ENCODE data around the gene BCAS3.
"Not testable (repeated sequence)": the region's sequence is repeated elsewhere in the genome, so short reads cannot be mapped to it uniquely, and the experiment has no call there.

The BCAS3 gene

DNA sequence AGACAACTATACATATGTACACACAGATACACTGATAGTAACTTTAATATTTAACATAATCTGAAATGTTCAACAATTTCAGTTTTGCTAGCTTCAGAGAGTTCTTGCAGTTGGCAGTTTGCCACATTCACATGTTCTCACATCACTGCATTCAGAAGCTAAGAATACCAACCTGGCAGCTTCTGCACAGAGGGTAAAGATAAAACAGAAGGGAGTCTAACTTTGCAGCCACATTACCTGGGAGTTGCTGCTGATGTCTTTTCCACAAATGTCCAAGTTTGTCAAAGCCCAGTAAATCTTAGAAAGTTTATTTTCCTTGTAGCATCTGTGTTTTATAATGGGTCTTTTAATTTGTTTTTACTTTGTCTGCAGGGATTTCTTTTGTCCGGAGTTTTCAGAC lies 332.0 kb downstream of the BCAS3 start:
- WGBS, 2 experiments (ENCODE audit: insufficient coverage in 2 of 2): no CpG with 5 or more reads among the region's 1 CpG
- Histone ChIP-seq H3K4me3 (ENCODE audit: extremely low read depth, insufficient read depth, low read length, poor library complexity, severe bottlenecking) (no peak overlapping the region), H3K9me3 (ENCODE audit: control insufficient read depth, low read length) (no peaks in the 10 kb centered on the region), H3K27ac (ENCODE audit: low read depth, low read length, severe bottlenecking) (no peak overlapping the region), H3K36me3 (ENCODE audit: control insufficient read depth, insufficient read depth, low read length) (no peaks in the 10 kb centered on the region), H3K4me1 (ENCODE audit: control insufficient read depth, insufficient read depth, low read length, poor library complexity, severe bottlenecking) (no peaks in the 10 kb centered on the region)

DNA sequence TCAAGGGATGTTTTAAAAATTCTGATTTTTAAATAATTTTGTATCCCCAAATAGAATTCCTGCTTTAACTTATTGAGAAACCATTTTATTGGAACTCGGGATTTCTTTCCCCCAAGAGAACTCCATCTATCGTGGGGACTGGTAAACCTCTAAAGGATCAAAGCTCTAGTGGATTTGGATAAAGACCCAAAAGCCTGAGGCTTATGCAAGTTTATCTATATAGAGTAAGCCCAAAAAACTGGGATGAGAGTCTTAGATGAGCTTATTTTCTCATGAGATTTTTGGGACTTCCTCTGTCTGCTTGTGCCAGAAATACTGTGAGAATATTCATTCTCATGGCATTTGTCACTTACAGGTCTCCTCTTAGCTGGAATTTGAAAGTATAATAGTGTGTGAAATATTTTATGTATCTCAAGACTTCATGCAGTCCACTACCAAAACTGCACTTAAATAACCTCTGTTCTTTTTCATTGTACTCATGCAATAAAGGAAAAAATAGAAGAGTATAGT lies 333.1 kb downstream of the BCAS3 start:
- Histone ChIP-seq H3K4me3 (ENCODE audit: extremely low read depth, insufficient read depth, low read length, poor library complexity, severe bottlenecking) (no peak overlapping the region), H3K36me3 (ENCODE audit: control insufficient read depth, insufficient read depth, low read length) (no peaks in the 10 kb centered on the region), H3K9me3 (ENCODE audit: control insufficient read depth, low read length) (no peaks in the 10 kb centered on the region), H3K4me1 (ENCODE audit: control insufficient read depth, insufficient read depth, low read length, poor library complexity, severe bottlenecking) (no peaks in the 10 kb centered on the region), H3K27ac (ENCODE audit: low read depth, low read length, severe bottlenecking) (no peak overlapping the region)
- no CpG with 5 or more reads among the region's 2 CpGs for WGBS, 2 experiments (ENCODE audit: insufficient coverage in 2 of 2)

DNA sequence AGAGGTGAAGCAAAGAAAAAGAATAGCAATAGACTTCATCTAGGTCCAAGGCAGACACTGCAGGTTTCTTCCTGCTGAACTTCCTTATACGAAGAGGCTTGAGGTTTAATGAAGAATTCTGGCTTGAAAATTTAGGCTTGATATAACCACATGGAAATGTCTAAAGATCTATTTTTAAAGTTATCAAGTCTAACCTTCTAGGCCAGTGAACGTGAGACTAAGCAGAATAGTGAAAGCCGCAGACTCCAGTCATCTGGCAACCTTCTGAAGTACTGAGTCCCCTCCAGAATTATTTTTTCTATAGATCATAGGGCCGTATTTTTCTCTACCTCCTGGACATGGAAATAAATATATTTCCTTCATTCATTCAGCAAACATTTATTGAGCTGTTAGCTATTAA lies 333.6 kb downstream of the BCAS3 start:
- no peaks in the 10 kb centered on the region for H3K9me3 ChIP-seq (ENCODE audit: control insufficient read depth, low read length)
- no peak overlapping the region for H3K27ac ChIP-seq (ENCODE audit: low read depth, low read length, severe bottlenecking)
- H3K4me1 ChIP-seq (ENCODE audit: control insufficient read depth, insufficient read depth, low read length, poor library complexity, severe bottlenecking): no peaks in the 10 kb centered on the region
- 96 to 100% methylated on average over 2 to 3 of the region's 4 CpGs for WGBS, 2 experiments (ENCODE audit: insufficient coverage in 2 of 2)
- no peaks in the 10 kb centered on the region for H3K36me3 ChIP-seq (ENCODE audit: control insufficient read depth, insufficient read depth, low read length)
- no peak overlapping the region for H3K4me3 ChIP-seq (ENCODE audit: extremely low read depth, insufficient read depth, low read length, poor library complexity, severe bottlenecking)

DNA sequence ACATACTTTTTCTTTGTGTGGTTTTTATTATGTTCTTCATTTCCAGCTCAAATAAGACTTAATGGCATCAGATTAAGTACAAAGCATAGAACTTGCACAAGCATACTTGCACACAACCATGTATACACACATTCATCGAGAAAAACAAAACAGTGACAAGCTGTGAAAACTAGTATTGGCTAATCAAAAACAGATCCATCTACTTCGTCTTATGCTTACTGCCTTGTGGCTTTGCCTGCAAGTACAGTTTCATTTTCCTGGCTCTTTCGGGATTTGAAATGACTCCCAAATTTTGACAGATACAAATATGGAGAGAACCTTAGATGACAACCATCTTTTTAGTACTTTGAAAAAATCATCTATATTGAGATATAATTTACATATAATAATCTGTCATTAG lies 338.3 kb downstream of the BCAS3 start:
- WGBS, 2 experiments (ENCODE audit: insufficient coverage in 2 of 2): 83 to 100% methylated on average over 1 to 2 of the region's 3 CpGs
- no peak overlapping the region for H3K4me3 ChIP-seq (ENCODE audit: extremely low read depth, insufficient read depth, low read length, poor library complexity, severe bottlenecking)
- H3K36me3 ChIP-seq (ENCODE audit: control insufficient read depth, insufficient read depth, low read length): no peaks in the 10 kb centered on the region
- no peaks in the 10 kb centered on the region for H3K9me3 ChIP-seq (ENCODE audit: control insufficient read depth, low read length)
- H3K27ac ChIP-seq (ENCODE audit: low read depth, low read length, severe bottlenecking): no peak overlapping the region
- no peaks in the 10 kb centered on the region for H3K4me1 ChIP-seq (ENCODE audit: control insufficient read depth, insufficient read depth, low read length, poor library complexity, severe bottlenecking)

DNA sequence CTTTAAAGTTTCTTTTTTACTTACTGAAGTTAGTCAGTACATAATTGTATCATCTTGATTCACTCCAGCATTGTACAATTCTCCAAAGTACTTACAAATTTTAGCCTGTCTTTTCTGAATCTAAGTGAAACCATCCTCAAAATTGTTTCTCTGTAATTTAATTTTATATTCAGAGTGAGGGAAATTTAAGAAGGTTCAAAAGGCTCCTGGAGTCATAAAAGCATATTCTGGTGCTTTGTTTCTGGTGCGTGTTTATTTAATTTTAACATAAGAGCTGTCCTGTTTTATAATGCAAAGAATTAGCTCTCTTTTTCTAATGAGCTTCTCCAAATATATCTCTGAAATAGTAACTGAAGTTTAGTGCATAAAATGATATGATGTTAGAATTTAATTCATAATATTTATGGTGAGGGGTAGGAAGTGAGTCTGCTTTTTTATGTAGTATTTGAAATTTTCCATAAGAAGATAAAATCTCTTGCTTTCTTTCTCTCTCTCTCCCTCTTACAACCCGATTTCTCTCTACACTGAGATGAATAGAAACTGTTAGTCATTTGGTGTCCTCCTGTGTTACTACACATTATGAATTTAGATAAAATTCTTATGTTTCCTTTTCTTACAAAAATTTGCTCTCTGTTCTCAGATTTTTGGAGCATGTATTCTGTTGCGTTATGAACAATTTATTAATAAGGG lies 339.8 kb downstream of the BCAS3 start:
- Histone ChIP-seq H3K9me3 (ENCODE audit: control insufficient read depth, low read length) (no peaks in the 10 kb centered on the region), H3K4me3 (ENCODE audit: extremely low read depth, insufficient read depth, low read length, poor library complexity, severe bottlenecking) (no peak overlapping the region), H3K36me3 (ENCODE audit: control insufficient read depth, insufficient read depth, low read length) (no peaks in the 10 kb centered on the region), H3K4me1 (ENCODE audit: control insufficient read depth, insufficient read depth, low read length, poor library complexity, severe bottlenecking) (no peaks in the 10 kb centered on the region), H3K27ac (ENCODE audit: low read depth, low read length, severe bottlenecking) (no peak overlapping the region)
- no CpG with 5 or more reads among the region's 3 CpGs for WGBS, 2 experiments (ENCODE audit: insufficient coverage in 2 of 2)

DNA sequence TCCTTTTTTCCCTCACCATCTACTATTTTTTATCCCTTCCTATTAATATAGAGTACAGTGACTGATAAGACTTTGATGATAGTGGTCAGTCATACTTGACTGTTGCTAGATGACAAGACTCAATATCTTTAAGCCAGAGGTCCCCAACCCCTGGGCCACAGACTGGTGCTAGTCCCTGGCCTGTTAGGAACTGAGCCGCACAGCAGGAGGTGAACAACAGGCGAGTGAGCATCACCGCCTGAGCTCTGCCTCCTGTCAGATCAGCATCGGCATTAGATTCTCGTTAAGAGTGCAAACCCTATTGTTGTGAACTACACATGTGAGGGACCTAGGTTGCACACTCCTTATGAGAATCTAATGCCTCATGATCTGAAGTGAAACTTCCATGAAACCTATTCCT lies 341.3 kb downstream of the BCAS3 start:
- Histone ChIP-seq H3K36me3 (ENCODE audit: control insufficient read depth, insufficient read depth, low read length) (no peaks in the 10 kb centered on the region), H3K4me3 (ENCODE audit: extremely low read depth, insufficient read depth, low read length, poor library complexity, severe bottlenecking) (no peak overlapping the region), H3K27ac (ENCODE audit: low read depth, low read length, severe bottlenecking) (no peak overlapping the region), H3K4me1 (ENCODE audit: control insufficient read depth, insufficient read depth, low read length, poor library complexity, severe bottlenecking) (no peaks in the 10 kb centered on the region), H3K9me3 (ENCODE audit: control insufficient read depth, low read length) (no peaks in the 10 kb centered on the region)
- whole genome bisulfite sequencing, 2 experiments (ENCODE audit: insufficient coverage in 2 of 2): 90% methylated on average over 5 of the region's 5 CpGs

DNA sequence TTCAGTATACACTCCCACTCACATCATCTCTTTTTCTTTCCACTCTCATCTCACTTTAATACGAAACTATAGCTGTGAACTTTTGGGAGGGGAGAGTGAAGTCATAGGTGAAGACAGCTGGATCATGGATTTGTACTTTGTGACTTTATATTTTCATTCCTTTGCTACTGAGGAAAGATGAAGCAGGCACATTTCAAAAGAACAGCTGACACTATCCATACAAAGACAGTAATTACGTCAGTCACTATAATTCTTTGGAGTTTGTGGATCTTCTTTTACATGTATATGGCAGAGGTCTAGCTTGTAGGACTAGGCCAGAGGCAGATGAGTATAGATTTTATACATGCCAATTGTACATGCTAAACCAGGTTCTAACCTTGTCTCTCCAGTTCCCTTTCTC lies 346.3 kb downstream of the BCAS3 start:
- no peaks in the 10 kb centered on the region for H3K36me3 ChIP-seq (ENCODE audit: control insufficient read depth, insufficient read depth, low read length)
- no CpG with 5 or more reads among the region's 2 CpGs for WGBS, 2 experiments (ENCODE audit: insufficient coverage in 2 of 2)
- no peaks in the 10 kb centered on the region for H3K9me3 ChIP-seq (ENCODE audit: control insufficient read depth, low read length)
- H3K4me1 ChIP-seq (ENCODE audit: control insufficient read depth, insufficient read depth, low read length, poor library complexity, severe bottlenecking): no peaks in the 10 kb centered on the region
- no peak overlapping the region for H3K27ac ChIP-seq (ENCODE audit: low read depth, low read length, severe bottlenecking)
- H3K4me3 ChIP-seq (ENCODE audit: extremely low read depth, insufficient read depth, low read length, poor library complexity, severe bottlenecking): no peak overlapping the region

DNA sequence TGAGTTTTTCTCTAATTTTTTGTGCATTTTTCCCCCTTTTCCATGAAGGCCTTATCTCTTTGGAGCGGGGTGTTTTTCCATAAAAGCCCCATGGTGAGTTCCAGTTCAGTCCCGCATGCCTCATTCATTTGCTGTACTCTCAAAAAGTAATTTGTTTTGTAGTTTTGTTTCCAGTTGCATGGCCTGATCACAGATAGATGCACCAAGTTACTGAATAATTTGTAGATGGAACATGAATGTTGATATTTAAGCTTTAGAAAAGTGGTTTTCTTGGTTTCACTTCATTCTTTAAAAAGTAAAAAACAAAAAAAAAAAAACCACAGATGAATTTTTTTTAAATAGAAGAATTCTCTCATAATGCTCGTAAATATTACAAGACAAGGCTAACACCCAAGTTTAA lies 349.2 kb downstream of the BCAS3 start:
- no CpG with 5 or more reads among the region's 3 CpGs for WGBS, 2 experiments (ENCODE audit: insufficient coverage in 2 of 2)
- no peaks in the 10 kb centered on the region for H3K9me3 ChIP-seq (ENCODE audit: control insufficient read depth, low read length)

DNA sequence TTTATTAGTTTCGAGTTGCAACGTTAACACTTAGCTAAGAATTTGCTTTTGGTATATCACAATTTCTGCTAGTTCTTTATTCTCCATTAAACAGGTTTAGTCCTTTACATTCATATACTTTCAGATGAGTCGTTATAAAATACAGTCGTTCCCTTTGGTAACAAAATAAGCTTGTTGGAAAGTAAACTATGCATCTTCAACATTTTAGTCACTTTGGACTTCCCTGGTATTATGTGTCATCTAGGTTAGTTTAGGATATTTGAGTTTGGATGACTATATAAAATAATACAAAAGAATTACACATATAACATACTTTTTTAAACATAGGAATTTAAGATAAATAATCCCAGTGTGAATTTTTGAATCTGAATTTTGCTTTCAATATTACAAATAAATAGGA lies 351.5 kb downstream of the BCAS3 start:
- Histone ChIP-seq H3K9me3 (ENCODE audit: control insufficient read depth, low read length) (no peaks in the 10 kb centered on the region), H3K4me3 (ENCODE audit: extremely low read depth, insufficient read depth, low read length, poor library complexity, severe bottlenecking) (no peak overlapping the region), H3K36me3 (ENCODE audit: control insufficient read depth, insufficient read depth, low read length) (no peaks in the 10 kb centered on the region), H3K27ac (ENCODE audit: low read depth, low read length, severe bottlenecking) (no peak overlapping the region), H3K4me1 (ENCODE audit: control insufficient read depth, insufficient read depth, low read length, poor library complexity, severe bottlenecking) (no peaks in the 10 kb centered on the region)
- no CpG with 5 or more reads among the region's 4 CpGs for WGBS, 2 experiments (ENCODE audit: insufficient coverage in 2 of 2)

More for the DNA sequence above, 349.2 kb downstream of the BCAS3 start:
- H3K27ac ChIP-seq (ENCODE audit: low read depth, low read length, severe bottlenecking): no peak overlapping the region
- H3K36me3 ChIP-seq (ENCODE audit: control insufficient read depth, insufficient read depth, low read length): no peaks in the 10 kb centered on the region
- H3K4me3 ChIP-seq (ENCODE audit: extremely low read depth, insufficient read depth, low read length, poor library complexity, severe bottlenecking): no peak overlapping the region
- no peaks in the 10 kb centered on the region for H3K4me1 ChIP-seq (ENCODE audit: control insufficient read depth, insufficient read depth, low read length, poor library complexity, severe bottlenecking)

DNA sequence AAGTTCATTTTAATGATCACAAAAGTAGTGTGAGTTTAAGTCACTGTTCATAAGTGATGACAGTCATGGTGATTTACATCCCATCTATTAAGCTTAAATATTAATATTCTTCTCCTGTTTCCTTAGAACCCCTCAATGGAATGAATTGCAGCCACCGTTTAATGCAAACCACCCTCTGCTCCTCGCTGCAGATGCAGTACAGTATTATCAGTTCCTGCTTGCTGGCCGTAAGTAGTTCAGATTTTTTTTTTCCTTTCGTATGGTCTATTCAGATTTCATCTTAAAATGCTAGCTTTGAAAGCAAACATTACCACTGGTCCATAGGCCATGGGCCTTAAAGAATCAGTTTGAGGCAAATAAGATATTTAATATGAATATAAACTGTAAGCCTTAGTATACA lies 363.0 kb downstream of the BCAS3 start:
- H3K4me3 ChIP-seq (ENCODE audit: extremely low read depth, insufficient read depth, low read length, poor library complexity, severe bottlenecking): no peak overlapping the region

DNA sequence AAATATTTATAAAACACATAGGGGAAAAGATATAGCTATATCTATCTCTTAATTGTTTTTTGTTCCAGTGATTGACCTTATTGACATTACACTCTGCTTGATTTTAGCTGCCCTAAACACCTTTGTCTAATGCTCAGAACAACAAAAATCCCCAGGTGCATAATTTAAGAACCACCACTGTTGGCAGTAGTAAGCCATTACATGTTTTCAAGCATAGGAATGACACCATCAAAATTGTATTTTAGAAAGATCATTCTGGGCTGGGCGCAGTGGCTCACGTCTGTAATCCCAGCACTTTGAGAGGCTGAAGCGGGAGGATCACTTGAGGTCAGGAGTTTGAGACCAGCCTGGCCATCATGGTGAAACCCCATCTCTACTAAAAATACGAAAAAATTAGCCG lies 364.7 kb downstream of the BCAS3 start:
- H3K36me3 ChIP-seq (ENCODE audit: control insufficient read depth, insufficient read depth, low read length); H3K9me3 ChIP-seq (ENCODE audit: control insufficient read depth, low read length); H3K4me1 ChIP-seq (ENCODE audit: control insufficient read depth, insufficient read depth, low read length, poor library complexity, severe bottlenecking); H3K27ac ChIP-seq (ENCODE audit: low read depth, low read length, severe bottlenecking); H3K4me3 ChIP-seq (ENCODE audit: extremely low read depth, insufficient read depth, low read length, poor library complexity, severe bottlenecking): not testable (repeated sequence)
- 91 to 96% methylated on average over 4 to 5 of the region's 5 CpGs for WGBS, 2 experiments (ENCODE audit: insufficient coverage in 2 of 2)

More for the DNA sequence above, 363.0 kb downstream of the BCAS3 start:
- WGBS, 2 experiments (ENCODE audit: insufficient coverage in 2 of 2): 87 to 93% methylated on average over 3 to 4 of the region's 4 CpGs
- H3K36me3 ChIP-seq (ENCODE audit: control insufficient read depth, insufficient read depth, low read length): no peaks in the 10 kb centered on the region
- H3K4me1 ChIP-seq (ENCODE audit: control insufficient read depth, insufficient read depth, low read length, poor library complexity, severe bottlenecking): no peaks in the 10 kb centered on the region
- no peaks in the 10 kb centered on the region for H3K9me3 ChIP-seq (ENCODE audit: control insufficient read depth, low read length)
- H3K27ac ChIP-seq (ENCODE audit: low read depth, low read length, severe bottlenecking): no peak overlapping the region

All from mesodermal cell (in vitro differentiated cells).